Panc1 (cell line): ENCODE data around the gene BEGAIN. TPM values are rescaled to one million over a fixed set of nuclear protein-coding genes. Genes with fewer than 3 reads are reported as not detected.

Source experiments
- ATAC-seq: fragments of 200-7000 bp; cut with Tn5 transposase; 2 replicates; pipeline ENCODE4 v1.9.1; 2020; ENCODE audit warnings: mild to moderate bottlenecking, moderate library complexity
- BruUV-seq: library from RNA; stranded (reverse); fragments of 400-500 nt; replicated peaks from 2 replicates; lab custom pipeline; 2021; lab: Mats Ljungman, UMichigan
- CTCF ChIA-PET: fragments of 300-600 bp; sonication (Branson Sonifier 250); formaldehyde crosslinking; loops from one replicate; lab custom pipeline; 2022; ENCODE audit warnings: antibody characterized with exemption; lab: Charles Lee
- POLR2A ChIA-PET: fragments of 300-600 bp; sonication (Branson Sonifier 250); formaldehyde crosslinking; loops from one replicate; lab custom pipeline; 2022; ENCODE audit warnings: antibody characterized with exemption; lab: Charles Lee
- DNase-seq: peaks from one replicate; pipeline ENCODE4 v3.0.0-alpha.2; 2010; ENCODE audit warnings: low read depth, low spot score
- H3K27ac ChIP-seq: 2 replicates; pipeline ENCODE4 v1.5.1; 2011; ENCODE audit warnings: mild to moderate bottlenecking, low read length, inconsistent platforms
- H3K27me3 ChIP-seq: fragments of 200-500 bp; sonication (Bioruptor generic); 2 replicates; pipeline ENCODE4 v1.6.0; 2014; ENCODE audit warnings: low read length, inconsistent platforms; ENCODE audit not compliant: control insufficient read depth, insufficient read depth
- H3K36me3 ChIP-seq: fragments of 200-500 bp; sonication (Bioruptor generic); 2 replicates; pipeline ENCODE4 v1.5.1; 2014; ENCODE audit warnings: inconsistent platforms, mild to moderate bottlenecking, low read length, moderate library complexity; ENCODE audit not compliant: control insufficient read depth, insufficient read depth
- H3K4me1 ChIP-seq: 2 replicates; pipeline ENCODE4 v1.5.1; 2011; ENCODE audit warnings: inconsistent platforms, mild to moderate bottlenecking, low read length, moderate library complexity; ENCODE audit not compliant: control insufficient read depth, insufficient read depth
- H3K4me3 ChIP-seq, 2 experiments: 2 replicates each; pipeline ENCODE4 v1.5.1; 2011 to 2012; ENCODE audit warnings: low read depth in 2 of 2, low read length in 2 of 2, mild to moderate bottlenecking in 2 of 2, inconsistent platforms in 1 of 2, moderate library complexity in 1 of 2
- H3K9me3 ChIP-seq: fragments of 200-500 bp; sonication (Bioruptor generic); 2 replicates; pipeline ENCODE4 v1.5.1; 2014; ENCODE audit warnings: low read depth, mild to moderate bottlenecking, inconsistent platforms, low read length, moderate library complexity; ENCODE audit not compliant: control insufficient read depth, insufficient read depth
- CTCF ChIP-seq: fragments of 450-650 bp; IDR thresholded peaks from 2 replicates; pipeline ENCODE4 v1.5.1; 2017; ENCODE audit warnings: mild to moderate bottlenecking
- POLR2AphosphoS5 ChIP-seq: IDR thresholded peaks from 2 replicates; pipeline ENCODE4 v1.6.1; 2012; ENCODE audit warnings: mild to moderate bottlenecking, low read depth, low read length, moderate library complexity
- REST ChIP-seq, 2 experiments: IDR thresholded peaks; 2 replicates each; pipeline ENCODE4 v1.6.1; 2011 to 2012; ENCODE audit warnings: low read depth in 2 of 2, control low read depth in 1 of 2, low read length in 1 of 2, mild to moderate bottlenecking in 1 of 2, moderate library complexity in 1 of 2; ENCODE audit not compliant: insufficient read depth in 1 of 2
- SIN3A ChIP-seq: IDR thresholded peaks from 2 replicates; pipeline ENCODE4 v1.6.1; 2012; ENCODE audit warnings: low read depth, mild to moderate bottlenecking, low read length, moderate library complexity, borderline replicate concordance; ENCODE audit not compliant: insufficient read depth
- TCF7L2 ChIP-seq: IDR thresholded peaks from 2 replicates; pipeline ENCODE4 v1.6.1; 2011; ENCODE audit warnings: mild to moderate bottlenecking, low read depth, low read length, inconsistent platforms
- in situ Hi-C: cut with HindIII; loops from 2 replicates; pipeline ENCODE4 v1.10.0; 2016; ENCODE audit warnings: low sequenced_read_pairs, low pct_unique_long_range_greater_than_20kb
- intact Hi-C: fragments of 100-400 bp; cut with micrococcal nuclease; formaldehyde crosslinking; loops from one replicate; pipeline ENCODE4 v1.10.0; 2022; ENCODE audit not compliant: unreplicated experiment
- total RNA-seq: library from RNA; stranded (reverse); gene quantifications from one replicate; pipeline ENCODE4 v1.2.1, GENCODE V29; 2021; ENCODE audit not compliant: unreplicated experiment

BEGAIN gene
- total RNA-seq, 1 experiment from 2014 or later, result 26.5 TPM

GRCh38 chr14:100545359-100545758 lies 41.9 kb downstream of the BEGAIN start:
- ChIA-PET POLR2A (no interaction called here), CTCF (interaction anchor here (1.0 kb wide), 1 partner anchor 106 kb away, joined by 4 read pairs; no protein-coding TSS in a partner anchor)
- DNase-seq, result no peak
- in situ Hi-C loops (no loop called here), intact Hi-C loops (loop anchor here (10.0 kb wide), 1 partner anchor 161 kb away; no protein-coding TSS in a partner anchor)
- peaks cover 37% of the 10 kb centered on the region for H3K4me1 ChIP-seq
- H3K4me3 ChIP-seq, result no peak overlapping the region
- no peak for TF ChIP-seq SIN3A
- TF ChIP-seq REST (IDR thresholded peaks at IDR 0.05; ENCODE audit: insufficient read depth in 1 of 2, low read depth in 2 of 2, low read length in 1 of 2), result no peak
- TF ChIP-seq POLR2AphosphoS5, result no peak
- TF ChIP-seq TCF7L2, result no peak
- TF ChIP-seq CTCF, result no peak
- no peaks in the 10 kb centered on the region for H3K27me3 ChIP-seq
- no TSS peak for BruUV-seq
- no peaks in the 10 kb centered on the region for H3K36me3 ChIP-seq
- ATAC-seq, result no peak
- no peaks in the 10 kb centered on the region for H3K9me3 ChIP-seq
- H3K27ac ChIP-seq, result peak overlapping the region; percentile 29

GRCh38 chr14:100544506-100545141 lies 42.6 kb downstream of the BEGAIN start:
- no peak for DNase-seq
- Histone ChIP-seq H3K36me3 (no peaks in the 10 kb centered on the region), H3K4me1 (peaks cover 30% of the 10 kb centered on the region), H3K4me3 (no peak overlapping the region), H3K9me3 (no peaks in the 10 kb centered on the region), H3K27me3 (no peaks in the 10 kb centered on the region), H3K27ac (peak overlapping the region; percentile 29; the same call in 1 of the 2 replicates)
- intact Hi-C loops (loop anchor here (10.0 kb wide), 1 partner anchor 160 kb away; no protein-coding TSS in a partner anchor), in situ Hi-C loops (no loop called here)
- no TSS peak for BruUV-seq
- CTCF ChIA-PET, result interaction anchor here (0.7 kb wide), 1 partner anchor 110 kb away, joined by 3 read pairs; no protein-coding TSS in a partner anchor
- no peak for TF ChIP-seq CTCF
- no peak for TF ChIP-seq TCF7L2
- TF ChIP-seq REST (IDR thresholded peaks at IDR 0.05; ENCODE audit: insufficient read depth in 1 of 2, low read depth in 2 of 2, low read length in 1 of 2), result no peak
- TF ChIP-seq SIN3A, result no peak
- no peak for TF ChIP-seq POLR2AphosphoS5
- POLR2A ChIA-PET, result no interaction called here
- ATAC-seq, result no peak
